GM12878 (cell line): ENCODE results near the gene RNASEH2A. TPM values are rescaled to one million over a fixed set of nuclear protein-coding genes. Genes with fewer than 3 reads are reported as not detected.

Experiments
- ATAC-seq: fragments of 200-7000 bp; cut with Tn5 transposase; 3 replicates; pipeline ENCODE4 v1.9.1; 2020; ENCODE audit warnings: mild to moderate bottlenecking, moderate library complexity
- BruUV-seq: library from RNA; stranded (reverse); fragments of 400-500 nt; replicated peaks from 2 replicates; lab custom pipeline; 2021; lab: Mats Ljungman, UMichigan
- CTCF ChIA-PET: fragments of 300-600 bp; sonication (Branson Sonifier 250); formaldehyde crosslinking; extraction: SDS; loops from one replicate; lab custom pipeline; 2021; ENCODE audit warnings: inconsistent platforms; lab: Yijun Ruan, JAX
- POLR2A ChIA-PET: fragments of 350-600 bp; formaldehyde crosslinking; extraction: SDS; loops from one replicate; lab custom pipeline; 2021; ENCODE audit warnings: inconsistent platforms; lab: Charles Lee
- RAD21 ChIA-PET: fragments of 300-600 bp; sonication (Branson Sonifier 250); formaldehyde crosslinking; loops from one replicate; lab custom pipeline; 2023; ENCODE audit warnings: antibody characterized with exemption; ENCODE audit not compliant: unreplicated experiment; lab: Charles Lee
- SMC1A ChIA-PET: fragments of 300-600 bp; sonication (Branson Sonifier 250); formaldehyde crosslinking; loops from one replicate; lab custom pipeline; 2023; ENCODE audit not compliant: unreplicated experiment, uncharacterized antibody; lab: Charles Lee
- DNase-seq: peaks from one replicate; pipeline ENCODE4 v3.0.0-alpha.2; 2011; ENCODE audit warnings: low read depth, low spot score
- FAIRE-seq: peaks from 3 replicates; lab custom pipeline; 2011; peaks lifted over from hg19 to GRCh38; lab: Jason Lieb, UNC
- H2AFZ ChIP-seq: 2 replicates; pipeline ENCODE4 v1.6.0; 2011; ENCODE audit warnings: low read depth, low read length, control low read depth; ENCODE audit not compliant: control insufficient read depth
- H3K27ac ChIP-seq: 2 replicates; pipeline ENCODE4 v1.5.1; 2011; ENCODE audit warnings: control low read depth; ENCODE audit not compliant: control insufficient read depth, insufficient read depth
- H3K27me3 ChIP-seq, 2 experiments: replicated peaks in 1 of 2; 2 replicates each; pipeline versions ENCODE4 v1.6.0 to v1.6.1; 2011; ENCODE audit warnings: low read length in 1 of 2; ENCODE audit not compliant: control insufficient read depth in 2 of 2, insufficient read depth in 2 of 2
- H3K36me3 ChIP-seq, 2 experiments: 2 replicates each; pipeline ENCODE4 v1.5.1; 2011; ENCODE audit warnings: low read length in 1 of 2; ENCODE audit not compliant: control insufficient read depth in 2 of 2, insufficient read depth in 2 of 2
- H3K4me1 ChIP-seq: 2 replicates; pipeline ENCODE4 v1.6.1; 2011; ENCODE audit warnings: mild to moderate bottlenecking, low read length, moderate library complexity, mixed read lengths; ENCODE audit not compliant: control insufficient read depth, insufficient read depth
- H3K4me2 ChIP-seq: 2 replicates; pipeline ENCODE4 v1.6.0; 2011; ENCODE audit warnings: control low read depth; ENCODE audit not compliant: control insufficient read depth, insufficient read depth
- H3K4me3 ChIP-seq: fragments of 200-600 bp; sonication (generic); 2 replicates; pipeline ENCODE4 v1.5.1; 2016
- H3K79me2 ChIP-seq: 2 replicates; pipeline ENCODE4 v1.6.0; 2011; ENCODE audit warnings: low read length; ENCODE audit not compliant: control insufficient read depth, insufficient read depth
- H3K9ac ChIP-seq: 2 replicates; pipeline ENCODE4 v1.8.0; 2011; ENCODE audit warnings: low read length, control low read depth, mixed read lengths; ENCODE audit not compliant: control insufficient read depth, insufficient read depth
- H3K9me3 ChIP-seq: replicated peaks from 3 replicates; pipeline ENCODE4 v1.5.1; 2011; ENCODE audit warnings: mild to moderate bottlenecking, low read length; ENCODE audit not compliant: control insufficient read depth, insufficient read depth
- H4K20me1 ChIP-seq: 2 replicates; pipeline ENCODE4 v1.6.0; 2011; ENCODE audit not compliant: control insufficient read depth, insufficient read depth
- STAT3 ChIP-seq: IDR thresholded peaks from 2 replicates; pipeline ENCODE4 v1.6.1; 2011; ENCODE audit warnings: low read depth, low read length, improper control_type of control experiment
- YBX1 ChIP-seq: fragments of 450-650 bp; IDR thresholded peaks from 2 replicates; pipeline ENCODE4 v1.6.1; 2016; ENCODE audit warnings: antibody characterized with exemption
- WGBS: methylation state at CpG from one replicate; pipeline ENCODE4 v1.1.6; 2016; ENCODE audit warnings: low lambda C conversion rate; ENCODE audit not compliant: insufficient replicate concordance, insufficient coverage; ENCODE audit errors: missing lambda C conversion rate; 5-methylcytosine and 5-hydroxymethylcytosine counted together
- in situ Hi-C: fragments of 300-500 bp; cut with MboI; formaldehyde crosslinking; loops from 9 replicates; pipeline ENCODE4 v1.14.3; 2018; ENCODE audit warnings: mixed read lengths
- intact Hi-C: fragments of 100-400 bp; cut with micrococcal nuclease; formaldehyde crosslinking; loops from one replicate; pipeline ENCODE4 v1.14.2; 2022; ENCODE audit not compliant: unreplicated experiment
- polyA plus RNA-seq, 11 experiments: library from polyadenylated mRNA; depleted of rRNA in 4 of 11; unstranded in 6 of 11; stranded (reverse) in 5 of 11; fragments of >200 nt; fragmentation: Nextera tagmentation in 4 of 11; fragmentation: Illumina TruSeq in 1 of 11; extraction: Ambion mirVana in 4 of 11; extraction: Trizol in 1 of 11; gene quantifications; 1 replicate in 1 of 11; 2 replicates in 10 of 11; pipeline versions ENCODE4 v1.2.1 to v1.2.3, GENCODE V29; 2011 to 2016; ENCODE audit warnings: inconsistent platforms in 2 of 11, missing spikeins in 2 of 11, low read depth in 1 of 11
- total RNA-seq, 4 experiments: library from RNA; depleted of rRNA in 3 of 4; stranded (reverse); fragments of >200 nt in 3 of 4; fragmentation: Illumina TruSeq in 1 of 4; extraction: Trizol in 1 of 4; gene quantifications; 2 replicates each; pipeline versions ENCODE4 v1.2.1 to v1.2.3, GENCODE V29; 2013 to 2021
- TF ChIP-seq, protein P1 (sequence below): fragments of 150-350 bp; IDR thresholded peaks from 2 replicates; pipeline ENCODE4 v1.6.1; 2014; ENCODE audit warnings: mild to moderate bottlenecking, low read depth, low read length

The RNASEH2A gene
- total and polyA plus RNA-seq, 10 of the 15 experiments (the other 5 are each of a cell fraction or from before 2014, with no cell fraction given), result 17.4 to 103 (median 40.4) TPM

DNA sequence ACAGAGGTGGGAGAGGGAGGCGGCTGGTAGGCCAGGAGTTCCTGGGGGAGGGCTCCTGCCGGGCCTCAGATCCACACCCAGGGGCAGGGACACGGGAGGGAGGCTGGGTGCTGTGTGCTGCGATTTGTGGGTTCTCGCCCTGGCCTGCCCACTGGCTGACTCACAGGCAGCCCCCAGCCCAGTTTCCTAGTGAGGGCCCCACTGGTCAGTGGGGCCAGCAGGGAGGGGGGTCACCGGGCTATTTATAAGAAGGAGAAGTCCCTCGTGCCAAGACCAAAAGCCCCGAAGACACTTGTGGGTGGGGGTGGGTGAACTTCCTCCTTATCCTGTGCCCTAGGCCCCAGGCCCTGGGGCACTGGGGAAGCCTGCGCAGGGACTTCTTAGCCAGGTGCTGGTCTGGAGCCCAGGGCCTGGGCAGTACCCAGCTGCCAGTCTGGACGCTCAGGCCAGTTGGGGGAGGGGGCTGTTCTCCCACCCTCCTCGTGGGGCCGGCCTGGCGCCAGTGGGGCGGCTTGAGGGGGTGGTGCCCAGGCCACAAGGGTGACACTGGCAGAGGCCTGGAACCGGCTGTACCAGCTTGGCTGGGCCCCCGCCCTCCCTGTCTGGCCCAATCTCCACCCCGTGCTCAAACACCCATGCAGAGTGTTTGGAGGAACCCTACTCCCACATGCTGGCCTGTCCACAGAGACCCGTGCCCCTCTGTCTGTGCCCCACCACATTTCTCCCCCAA lies 20.1 kb upstream of the RNASEH2A start (continued):
- TF ChIP-seq, protein P1, sequence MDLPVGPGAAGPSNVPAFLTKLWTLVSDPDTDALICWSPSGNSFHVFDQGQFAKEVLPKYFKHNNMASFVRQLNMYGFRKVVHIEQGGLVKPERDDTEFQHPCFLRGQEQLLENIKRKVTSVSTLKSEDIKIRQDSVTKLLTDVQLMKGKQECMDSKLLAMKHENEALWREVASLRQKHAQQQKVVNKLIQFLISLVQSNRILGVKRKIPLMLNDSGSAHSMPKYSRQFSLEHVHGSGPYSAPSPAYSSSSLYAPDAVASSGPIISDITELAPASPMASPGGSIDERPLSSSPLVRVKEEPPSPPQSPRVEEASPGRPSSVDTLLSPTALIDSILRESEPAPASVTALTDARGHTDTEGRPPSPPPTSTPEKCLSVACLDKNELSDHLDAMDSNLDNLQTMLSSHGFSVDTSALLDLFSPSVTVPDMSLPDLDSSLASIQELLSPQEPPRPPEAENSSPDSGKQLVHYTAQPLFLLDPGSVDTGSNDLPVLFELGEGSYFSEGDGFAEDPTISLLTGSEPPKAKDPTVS, result no peak

DNA sequence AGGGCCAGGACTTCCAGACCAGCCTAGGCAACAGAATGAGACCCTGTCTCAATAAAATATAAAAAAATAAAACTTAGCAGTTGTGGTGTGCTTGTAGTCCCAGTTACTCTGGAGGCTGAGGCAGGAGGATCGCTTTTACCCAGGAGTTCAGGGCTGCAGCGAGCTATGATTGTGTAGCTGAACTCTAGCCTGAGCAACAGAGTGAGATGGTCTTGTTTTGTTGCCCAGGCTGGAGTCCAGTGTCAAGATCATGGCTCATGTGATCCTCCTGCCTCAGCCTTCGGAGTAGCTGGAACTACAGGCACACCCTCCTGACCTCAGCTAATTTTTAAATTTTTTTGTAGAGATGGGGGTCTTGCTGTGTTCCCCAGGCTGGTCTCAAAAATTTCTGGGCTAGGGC lies 19.4 kb upstream of the RNASEH2A start:
- in situ Hi-C loops, result no loop called here
- POLR2A ChIA-PET, result interaction anchor here (0.6 to 3.4 kb wide), 4 partner anchors 8 to 1188 kb away, joined by 3 to 66 read pairs (median 8); no protein-coding TSS in a partner anchor
- no peaks in the 10 kb centered on the region for H3K27me3 ChIP-seq
- 88% methylated on average over 3 of the region's 3 CpGs for WGBS
- TF ChIP-seq, protein P1, result no peak
- TF ChIP-seq STAT3, result no peak
- no peak for TF ChIP-seq YBX1
- TF ChIP-seq, all 136 proteins: peak for 0
- Histone ChIP-seq H3K4me2 (no peak overlapping the region), H3K79me2 (peaks cover 27% of the 10 kb centered on the region), H2AFZ (no peak overlapping the region), H3K36me3 (no peaks in the 10 kb centered on the region), H3K4me3 (no peak overlapping the region), H3K9me3 (no peaks in the 10 kb centered on the region), H3K27ac (peak overlapping the region; percentile 97), H3K4me1 (peaks cover 68% of the 10 kb centered on the region), H4K20me1 (no peaks in the 10 kb centered on the region), H3K9ac (no peak overlapping the region)
- CTCF ChIA-PET, result interaction anchor here (0.7 to 4.2 kb wide), 3 partner anchors 9 to 63 kb away, joined by 3 to 44 read pairs (median 22); no protein-coding TSS in a partner anchor
- intact Hi-C loops, result loop anchor here (5.0 to 10.0 kb wide), 2 partner anchors 150 to 1692 kb away; partner anchors contain the start of gene CALR
- FAIRE-seq (no peak), DNase-seq (no peak), ATAC-seq (no peak)
- RAD21 ChIA-PET, result interaction anchor here (1.7 to 4.5 kb wide), 2 partner anchors 9 kb away, joined by 5 to 49 read pairs; no protein-coding TSS in a partner anchor
- no TSS peak for BruUV-seq
- SMC1A ChIA-PET, result interaction anchor here (0.7 to 4.1 kb wide), 3 partner anchors 9 to 321 kb away, joined by 3 to 28 read pairs (median 4); no protein-coding TSS in a partner anchor
